WTC11 (cell line): ENCODE data around the gene SGMS1.

ENCODE experiments used
- CREM ChIP-seq: sonication (generic); formaldehyde crosslinking; IDR thresholded peaks from 2 replicates; pipeline ENCODE4 v1.8.1; 2022; ENCODE audit warnings: mild to moderate bottlenecking, missing genetic modification reagents, moderate library complexity
- CTCF ChIP-seq: fragments of 200-600 bp; IDR thresholded peaks from 2 replicates; pipeline ENCODE4 v1.8.0; 2022; ENCODE audit warnings: antibody characterized with exemption
- E2F1 ChIP-seq: sonication (generic); formaldehyde crosslinking; IDR thresholded peaks from 2 replicates; pipeline ENCODE4 v1.8.0; 2022; ENCODE audit warnings: mild to moderate bottlenecking, missing genetic modification reagents
- ELF4 ChIP-seq: sonication (generic); formaldehyde crosslinking; IDR thresholded peaks from 2 replicates; pipeline ENCODE4 v1.8.1; 2022; ENCODE audit warnings: low read depth, mild to moderate bottlenecking, moderate library complexity, missing genetic modification reagents
- ESRRA ChIP-seq: sonication (generic); formaldehyde crosslinking; IDR thresholded peaks from 2 replicates; pipeline ENCODE4 v1.8.1; 2022; ENCODE audit warnings: mild to moderate bottlenecking, missing genetic modification reagents, borderline replicate concordance
- GABPB1 ChIP-seq: sonication (generic); formaldehyde crosslinking; IDR thresholded peaks from 2 replicates; pipeline ENCODE4 v1.8.1; 2023; ENCODE audit warnings: mild to moderate bottlenecking, missing genetic modification reagents
- PRDM15 ChIP-seq: sonication (generic); formaldehyde crosslinking; IDR thresholded peaks from 2 replicates; pipeline ENCODE4 v1.8.0; 2022; ENCODE audit warnings: missing genetic modification reagents
- RORB ChIP-seq: fragments of 250-450 bp; sonication (Bioruptor Pico); IDR thresholded peaks from 2 replicates; pipeline ENCODE4 v1.9.0; 2021; ENCODE audit warnings: mild to moderate bottlenecking
- SMAD4 ChIP-seq: sonication (generic); formaldehyde crosslinking; IDR thresholded peaks from 2 replicates; pipeline ENCODE4 v1.8.0; 2022; ENCODE audit warnings: mild to moderate bottlenecking, missing genetic modification reagents
- ZNF281 ChIP-seq: sonication (generic); formaldehyde crosslinking; IDR thresholded peaks from 2 replicates; pipeline ENCODE4 v1.8.0; 2023; ENCODE audit warnings: mild to moderate bottlenecking, missing genetic modification reagents
- ZNF423 ChIP-seq: fragments of 250-450 bp; sonication (Bioruptor Pico); IDR thresholded peaks from 2 replicates; pipeline ENCODE4 v2.1.2; 2022; ENCODE audit warnings: mild to moderate bottlenecking, moderate library complexity

GRCh38 chr10:50508315-50509051 lies 115.3 kb downstream of the SGMS1 start:
- no peak for TF ChIP-seq ZNF423
- TF ChIP-seq CTCF, result no peak
- no peak for TF ChIP-seq RORB (CRISPR knock-in tag)
- TF ChIP-seq CREM (CRISPR knock-in tag), result no peak
- no peak for TF ChIP-seq E2F1 (CRISPR knock-in tag)
- no peak for TF ChIP-seq SMAD4 (CRISPR knock-in tag)
- no peak for TF ChIP-seq ELF4 (CRISPR knock-in tag)
- TF ChIP-seq ESRRA (CRISPR knock-in tag), result no peak
- no peak for TF ChIP-seq PRDM15 (CRISPR knock-in tag)
- no peak for TF ChIP-seq GABPB1 (CRISPR knock-in tag)
- TF ChIP-seq ZNF281 (CRISPR knock-in tag), result no peak
